PC-9 (cell line): ENCODE measurements around the gene FFAR2. TPM values are rescaled to one million over a fixed set of nuclear protein-coding genes. Genes with fewer than 3 reads are reported as not detected.

Experiments
- BruUV-seq: library from RNA; stranded (reverse); fragments of 400-500 nt; replicated peaks from 2 replicates; lab custom pipeline; 2021; lab: Mats Ljungman, UMichigan
- CTCF ChIA-PET: fragments of 300-600 bp; sonication (Branson Sonifier 250); formaldehyde crosslinking; loops from one replicate; lab custom pipeline; 2022; ENCODE audit warnings: antibody characterized with exemption; lab: Charles Lee
- POLR2A ChIA-PET: fragments of 300-600 bp; sonication (Branson Sonifier 250); formaldehyde crosslinking; loops from one replicate; lab custom pipeline; 2022; ENCODE audit warnings: antibody characterized with exemption; ENCODE audit not compliant: unreplicated experiment; lab: Charles Lee
- DNase-seq, 2 experiments: peaks; one replicate each; pipeline versions ENCODE4 v3.0.0 to v3.0.0-alpha.2; 2015 to 2022; ENCODE audit warnings: mixed read lengths in 1 of 2
- H2AFZ ChIP-seq: fragments of 200-600 bp; sonication (generic); 2 replicates; pipeline ENCODE4 v1.8.1; 2017; ENCODE audit warnings: antibody characterized with exemption
- H3F3A ChIP-seq: fragments of 200-600 bp; sonication (generic); 2 replicates; pipeline ENCODE4 v1.8.1; 2017; ENCODE audit warnings: antibody characterized with exemption, mild to moderate bottlenecking, low read depth; ENCODE audit not compliant: insufficient read depth
- H3K27ac ChIP-seq: fragments of 200-600 bp; sonication (generic); 2 replicates; pipeline ENCODE4 v1.6.1; 2016; ENCODE audit warnings: mixed run types
- H3K27me3 ChIP-seq: fragments of 200-600 bp; sonication (generic); 2 replicates; pipeline ENCODE4 v1.6.1; 2016; ENCODE audit warnings: low read depth, mixed run types; ENCODE audit not compliant: insufficient read depth
- H3K36me3 ChIP-seq: fragments of 200-600 bp; sonication (generic); 2 replicates; pipeline ENCODE4 v1.6.1; 2016; ENCODE audit warnings: low read depth, mixed run types
- H3K4me1 ChIP-seq: fragments of 200-600 bp; sonication (generic); replicated peaks from 2 replicates; pipeline ENCODE4 v1.6.1; 2016; ENCODE audit warnings: mixed run types; ENCODE audit not compliant: insufficient read depth
- H3K4me2 ChIP-seq: fragments of 200-600 bp; sonication (generic); 2 replicates; pipeline ENCODE4 v1.6.1; 2017; ENCODE audit warnings: mixed run types
- H3K4me3 ChIP-seq: fragments of 200-600 bp; sonication (generic); 2 replicates; pipeline ENCODE4 v1.6.1; 2016; ENCODE audit warnings: mixed run types
- H3K79me2 ChIP-seq: fragments of 200-600 bp; sonication (generic); 2 replicates; pipeline ENCODE4 v1.6.1; 2017; ENCODE audit warnings: low read depth, mixed run types
- H3K9me2 ChIP-seq: fragments of 200-600 bp; sonication (generic); 2 replicates; pipeline ENCODE4 v1.8.1; 2017; ENCODE audit warnings: mild to moderate bottlenecking; ENCODE audit not compliant: insufficient read depth
- H3K9me3 ChIP-seq: fragments of 200-600 bp; sonication (generic); 2 replicates; pipeline ENCODE4 v1.8.1; 2016; ENCODE audit warnings: low read depth; ENCODE audit not compliant: insufficient read depth
- H4K20me1 ChIP-seq: fragments of 200-600 bp; sonication (generic); 2 replicates; pipeline ENCODE4 v1.8.1; 2017; ENCODE audit not compliant: insufficient read depth
- EZH2 ChIP-seq: fragments of 200-600 bp; sonication (generic); IDR thresholded peaks from 2 replicates; pipeline ENCODE4 v1.8.0; 2017; ENCODE audit warnings: antibody characterized with exemption, low read depth
- intact Hi-C: fragments of 100-400 bp; cut with micrococcal nuclease; formaldehyde crosslinking; loops from one replicate; pipeline ENCODE4 v1.10.0; 2022; ENCODE audit not compliant: unreplicated experiment
- total RNA-seq: library from RNA; stranded (reverse); gene quantifications from 2 replicates; pipeline ENCODE4 v1.2.3, GENCODE V29; 2021
- TF ChIP-seq, protein P1 (sequence below): fragments of 200-600 bp; sonication (generic); conservative IDR thresholded peaks from 2 replicates; pipeline ENCODE4 v1.6.1; 2017; ENCODE audit warnings: mixed run types, antibody characterized with exemption, mild to moderate bottlenecking, moderate library complexity

Gene FFAR2
- total RNA-seq, 1 experiment from 2014 or later = not detected

DNA sequence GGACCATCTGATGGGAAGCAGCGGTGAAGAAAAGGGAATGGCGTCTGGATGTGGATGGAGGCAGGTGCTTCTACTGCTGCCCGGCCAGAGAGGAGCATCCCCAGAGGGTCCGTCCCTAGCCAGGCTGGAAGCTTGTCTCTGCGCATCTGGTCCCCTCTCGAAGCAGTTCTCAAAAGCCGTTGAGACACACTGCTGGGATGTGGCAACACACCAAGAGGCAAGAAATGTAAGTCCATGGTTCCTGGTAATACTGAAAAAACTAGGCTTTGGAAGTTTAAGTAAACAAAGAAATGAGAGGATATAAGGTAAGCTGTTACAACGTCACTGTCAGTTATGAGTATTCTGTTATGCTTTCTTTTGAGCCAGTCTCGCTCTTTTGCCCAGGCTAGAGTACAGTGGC lies 15.1 kb upstream of the FFAR2 start:
- Histone ChIP-seq H3K36me3 (no peaks in the 10 kb centered on the region), H3K27ac (no peak overlapping the region), H3K4me3 (no peak overlapping the region), H3K9me3 (no peaks in the 10 kb centered on the region), H3F3A (peaks cover 6% of the 10 kb centered on the region; the same call in 1 of the 2 replicates), H3K9me2 (no peaks in the 10 kb centered on the region), H3K27me3 (peaks cover 25% of the 10 kb centered on the region), H4K20me1 (no peaks in the 10 kb centered on the region), H3K79me2 (no peaks in the 10 kb centered on the region), H3K4me1 (peaks cover 17% of the 10 kb centered on the region), H3K4me2 (no peak overlapping the region), H2AFZ (no peak overlapping the region)
- CTCF ChIA-PET = no interaction called here
- intact Hi-C loops = no loop called here
- no peak for DNase-seq
- BruUV-seq = no TSS peak
- TF ChIP-seq, protein P1, sequence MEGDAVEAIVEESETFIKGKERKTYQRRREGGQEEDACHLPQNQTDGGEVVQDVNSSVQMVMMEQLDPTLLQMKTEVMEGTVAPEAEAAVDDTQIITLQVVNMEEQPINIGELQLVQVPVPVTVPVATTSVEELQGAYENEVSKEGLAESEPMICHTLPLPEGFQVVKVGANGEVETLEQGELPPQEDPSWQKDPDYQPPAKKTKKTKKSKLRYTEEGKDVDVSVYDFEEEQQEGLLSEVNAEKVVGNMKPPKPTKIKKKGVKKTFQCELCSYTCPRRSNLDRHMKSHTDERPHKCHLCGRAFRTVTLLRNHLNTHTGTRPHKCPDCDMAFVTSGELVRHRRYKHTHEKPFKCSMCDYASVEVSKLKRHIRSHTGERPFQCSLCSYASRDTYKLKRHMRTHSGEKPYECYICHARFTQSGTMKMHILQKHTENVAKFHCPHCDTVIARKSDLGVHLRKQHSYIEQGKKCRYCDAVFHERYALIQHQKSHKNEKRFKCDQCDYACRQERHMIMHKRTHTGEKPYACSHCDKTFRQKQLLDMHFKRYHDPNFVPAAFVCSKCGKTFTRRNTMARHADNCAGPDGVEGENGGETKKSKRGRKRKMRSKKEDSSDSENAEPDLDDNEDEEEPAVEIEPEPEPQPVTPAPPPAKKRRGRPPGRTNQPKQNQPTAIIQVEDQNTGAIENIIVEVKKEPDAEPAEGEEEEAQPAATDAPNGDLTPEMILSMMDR = no peak
- TF ChIP-seq EZH2 = no peak
- POLR2A ChIA-PET = no interaction called here

DNA sequence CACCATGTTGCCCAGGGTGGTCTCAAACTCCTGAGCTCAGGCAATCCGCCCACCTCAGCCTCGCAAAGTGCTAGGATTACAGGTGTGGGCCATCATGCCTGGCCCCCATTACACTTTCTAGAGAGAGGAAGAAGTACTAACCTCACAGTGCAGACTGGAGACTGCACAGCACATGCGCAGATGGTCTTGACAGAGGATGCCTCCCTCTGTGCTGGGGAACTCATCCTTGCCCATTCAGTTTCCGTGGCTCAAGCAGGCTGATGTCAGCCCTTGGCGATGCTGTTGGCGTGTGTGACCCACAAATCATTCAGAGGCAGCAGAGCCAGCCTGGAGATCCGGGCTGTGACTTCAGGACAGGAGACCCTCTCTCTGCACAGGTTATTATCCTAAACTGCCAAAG lies 14.6 kb upstream of the FFAR2 start:
- no peak for TF ChIP-seq EZH2
- TF ChIP-seq, protein P1 = no peak
- CTCF ChIA-PET = no interaction called here
- no TSS peak for BruUV-seq

DNA sequence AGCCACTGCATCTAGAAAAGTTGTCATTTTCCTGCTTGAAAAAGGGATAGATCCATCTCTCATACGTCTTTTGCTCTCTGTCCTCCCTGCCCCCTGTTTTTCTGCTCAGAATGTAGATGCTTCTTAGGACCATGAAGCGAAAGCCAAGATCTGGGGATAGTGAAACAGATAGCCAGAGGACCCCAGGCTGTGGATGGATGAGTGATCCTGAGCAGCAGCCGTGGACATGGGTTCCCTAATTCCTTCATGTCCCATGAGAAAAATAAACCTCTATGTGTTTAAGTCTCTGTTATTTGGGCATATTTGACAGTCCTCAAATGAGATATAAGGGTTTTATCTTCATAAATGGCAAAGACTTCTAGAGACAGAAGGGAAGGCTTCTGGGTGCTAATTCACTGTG lies 12.2 kb upstream of the FFAR2 start:
- ChIA-PET CTCF (no interaction called here), POLR2A (no interaction called here)
- H3K27me3 ChIP-seq = no peaks in the 10 kb centered on the region; the same call in none of the 2 replicates
- peak overlapping the region; percentile 14 for H3K27ac ChIP-seq
- TF ChIP-seq, protein P1 = no peak
- no peak for TF ChIP-seq EZH2
- H3K4me1 ChIP-seq = peaks cover 17% of the 10 kb centered on the region
- H3K36me3 ChIP-seq = no peaks in the 10 kb centered on the region
- peaks cover 6% of the 10 kb centered on the region; the same call in 1 of the 2 replicates for H3F3A ChIP-seq
- no TSS peak for BruUV-seq
- no peaks in the 10 kb centered on the region for H3K9me2 ChIP-seq
- no peak overlapping the region for H3K4me3 ChIP-seq
- no peaks in the 10 kb centered on the region for H3K9me3 ChIP-seq
- H3K79me2 ChIP-seq = no peaks in the 10 kb centered on the region
- no peak for DNase-seq
- H2AFZ ChIP-seq = no peak overlapping the region
- peak overlapping the region; percentile 50; the same call in 1 of the 2 replicates for H3K4me2 ChIP-seq
- no peaks in the 10 kb centered on the region for H4K20me1 ChIP-seq
- intact Hi-C loops = no loop called here

More for the DNA sequence above, 14.6 kb upstream of the FFAR2 start:
- Histone ChIP-seq H3K27me3 (peaks cover 22% of the 10 kb centered on the region), H3K4me2 (no peak overlapping the region), H3K9me3 (no peaks in the 10 kb centered on the region), H3K79me2 (no peaks in the 10 kb centered on the region), H2AFZ (no peak overlapping the region), H3F3A (peaks cover 6% of the 10 kb centered on the region; the same call in 1 of the 2 replicates), H3K4me1 (peaks cover 17% of the 10 kb centered on the region), H3K27ac (no peak overlapping the region), H3K4me3 (no peak overlapping the region), H4K20me1 (no peaks in the 10 kb centered on the region), H3K36me3 (no peaks in the 10 kb centered on the region), H3K9me2 (no peaks in the 10 kb centered on the region)
- no peak for DNase-seq
- POLR2A ChIA-PET = no interaction called here
- intact Hi-C loops = no loop called here
